Ovary (tissue), 9 donors: ENCODE measurements around the gene ATL3. TPM values are rescaled to one million over a fixed set of nuclear protein-coding genes. Genes with fewer than 3 reads are reported as not detected.

Experiments
- DNase-seq, 5 donors: peaks; one replicate each; pipeline ENCODE4 v3.0.0-alpha.2; 2019 to 2020
- H3K27ac ChIP-seq, 2 donors: fragments of 200-600 bp; one replicate each; pipeline versions ENCODE4 v1.5.1 to v1.8.0; 2019 to 2022
- H3K27me3 ChIP-seq: fragments of 200-600 bp; one replicate; pipeline ENCODE4 v1.8.0; 2022
- H3K36me3 ChIP-seq: fragments of 200-600 bp; sonication (generic); one replicate; pipeline ENCODE4 v1.5.1; 2019
- H3K4me1 ChIP-seq: one replicate; pipeline ENCODE4 v1.8.1; 2013; ENCODE audit warnings: mild to moderate bottlenecking, moderate library complexity; ENCODE audit not compliant: insufficient read depth
- H3K4me3 ChIP-seq: fragments of 200-600 bp; sonication (generic); one replicate; pipeline ENCODE4 v1.5.1; 2017
- H3K9me3 ChIP-seq, 2 donors: fragments of 200-600 bp in 1 of 2; sonication (generic) in 1 of 2; one replicate each; pipeline versions ENCODE4 v1.5.1 to v1.8.1; 2013 to 2019; ENCODE audit warnings: mild to moderate bottlenecking in 1 of 2, moderate library complexity in 1 of 2
- EP300 ChIP-seq: sonication (generic); formaldehyde crosslinking; IDR thresholded peaks from one replicate; pipeline ENCODE4 v1.6.1; 2017; ENCODE audit warnings: antibody characterized with exemption
- POLR2A ChIP-seq: fragments of 450-650 bp; IDR thresholded peaks from one replicate; pipeline ENCODE4 v1.6.1; 2017; ENCODE audit warnings: antibody characterized with exemption, mild to moderate bottlenecking, moderate library complexity
- WGBS, 3 donors: extraction: QIAGEN DNeasy Blood & Tissue Kit in 1 of 3; methylation state at CpG; one replicate each; pipeline versions ENCODE4 v1.1.5 to v1.1.7; 2013 to 2017; 5-methylcytosine and 5-hydroxymethylcytosine counted together
- intact Hi-C, 4 donors: fragments of 100-400 bp; cut with DNase I; formaldehyde crosslinking; loops; one replicate each; pipeline versions ENCODE4 v1.11.0 to v1.15.1; 2022 to 2023
- polyA plus RNA-seq, 2 donors: library from polyadenylated mRNA; stranded (reverse); fragments of 200-250 nt in 1 of 2; fragments of 350-450 nt in 1 of 2; fragmentation: Illumina TruSeq in 1 of 2; extraction: RNeasy Lipid Tissue Mini Kit (QIAGEN cat#74804) in 1 of 2; gene quantifications; one replicate each; pipeline ENCODE4 v1.2.3, GENCODE V29; 2013 to 2014
- total RNA-seq, 7 donors: library from RNA; depleted of rRNA in 2 of 7; stranded (reverse); fragments of >200 nt in 2 of 7; fragmentation: NEBNext Ultra II Directional in 3 of 7; extraction: Animal tissue kit (Norgen Biotek cat#: 25700) in 3 of 7; gene quantifications; one replicate each; pipeline versions ENCODE4 v1.1.0 to v1.2.4, GENCODE V29; 2016 to 2023
- TF ChIP-seq, protein P1 (sequence below), 3 donors: fragments of 450-650 bp in 2 of 3; fragments of 200-600 bp in 1 of 3; IDR thresholded peaks; one replicate each; pipeline versions ENCODE4 v1.5.1 to v1.8.0; 2016 to 2022; ENCODE audit warnings: antibody characterized with exemption in 3 of 3, mild to moderate bottlenecking in 1 of 3
- donor health status: DM: no; HTN: no; CAD: no; lungs with moderate emphysema.
- donor health status: DM: no; HTN: no; CAD: no.
- donor health status: Bipolar disorder and iron deficiency.
- donor health status: DM: yes; HTN: yes; CAD: no.
- donor health status: DM: no; HTN: no; CAD: no.
- donor health status: DM: yes; HTN: yes; CAD: no.

Gene ATL3
- total and polyA plus RNA-seq, 9 donors = 16.5 to 81.8 (median 51.9) TPM

DNA sequence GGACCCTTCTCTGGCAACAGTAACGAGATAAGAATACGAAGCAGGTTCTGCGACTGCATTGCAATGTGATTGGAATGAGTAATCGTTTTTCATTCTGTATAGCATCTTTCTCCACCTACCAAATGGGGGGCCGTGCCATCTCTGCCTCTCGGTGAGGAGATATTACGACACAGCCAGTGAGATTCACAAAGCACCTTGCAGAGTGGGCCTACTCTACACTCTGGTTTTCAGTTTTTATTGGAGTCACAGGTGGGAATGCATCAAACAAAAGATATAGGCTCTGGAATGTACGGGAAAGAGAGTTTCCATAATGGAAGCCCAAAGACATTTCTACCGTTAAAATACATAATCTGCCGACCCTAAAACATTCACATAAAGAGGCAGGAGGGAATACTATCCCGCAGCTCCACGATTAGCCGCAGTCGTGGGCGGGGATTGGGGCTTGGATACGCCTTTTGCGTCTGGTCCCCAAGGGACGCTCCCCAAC lies 9.7 kb upstream of the ATL3 start:
- H3K27me3 ChIP-seq = no peaks in the 10 kb centered on the region
- peak in 2 of 5 donors; percentile 32 to 44 for DNase-seq

DNA sequence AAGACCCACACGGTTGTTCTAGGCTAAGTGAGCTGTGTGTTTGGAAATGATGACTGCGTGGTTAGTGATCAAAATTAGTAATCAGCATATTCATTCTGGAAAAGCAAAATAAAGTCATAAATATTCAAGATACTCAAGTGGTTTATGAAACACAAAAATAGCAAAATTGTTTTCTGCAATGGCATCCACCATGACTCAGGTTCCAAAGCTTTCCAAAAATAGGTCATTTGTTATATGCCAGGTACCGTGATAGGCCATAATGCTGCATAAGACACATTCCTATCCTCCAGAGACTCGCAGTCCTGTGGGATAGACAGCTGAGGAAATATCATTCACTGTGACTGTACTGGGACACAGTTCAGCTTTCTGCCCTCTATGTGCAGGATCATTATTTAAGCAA lies 2.4 kb upstream of the ATL3 start:
- Histone ChIP-seq H3K27me3 (no peaks in the 10 kb centered on the region), H3K36me3 (no peaks in the 10 kb centered on the region), H3K4me3 (no peak overlapping the region), H3K9me3 (no peaks in the 10 kb centered on the region), H3K27ac (no peak overlapping the region), H3K4me1 (peaks cover 3% of the 10 kb centered on the region)
- 43 to 50% (median 45%) methylated on average over 4 of the region's 4 CpGs for WGBS, 3 donors
- no peak for TF ChIP-seq EP300
- TF ChIP-seq, protein P1, sequence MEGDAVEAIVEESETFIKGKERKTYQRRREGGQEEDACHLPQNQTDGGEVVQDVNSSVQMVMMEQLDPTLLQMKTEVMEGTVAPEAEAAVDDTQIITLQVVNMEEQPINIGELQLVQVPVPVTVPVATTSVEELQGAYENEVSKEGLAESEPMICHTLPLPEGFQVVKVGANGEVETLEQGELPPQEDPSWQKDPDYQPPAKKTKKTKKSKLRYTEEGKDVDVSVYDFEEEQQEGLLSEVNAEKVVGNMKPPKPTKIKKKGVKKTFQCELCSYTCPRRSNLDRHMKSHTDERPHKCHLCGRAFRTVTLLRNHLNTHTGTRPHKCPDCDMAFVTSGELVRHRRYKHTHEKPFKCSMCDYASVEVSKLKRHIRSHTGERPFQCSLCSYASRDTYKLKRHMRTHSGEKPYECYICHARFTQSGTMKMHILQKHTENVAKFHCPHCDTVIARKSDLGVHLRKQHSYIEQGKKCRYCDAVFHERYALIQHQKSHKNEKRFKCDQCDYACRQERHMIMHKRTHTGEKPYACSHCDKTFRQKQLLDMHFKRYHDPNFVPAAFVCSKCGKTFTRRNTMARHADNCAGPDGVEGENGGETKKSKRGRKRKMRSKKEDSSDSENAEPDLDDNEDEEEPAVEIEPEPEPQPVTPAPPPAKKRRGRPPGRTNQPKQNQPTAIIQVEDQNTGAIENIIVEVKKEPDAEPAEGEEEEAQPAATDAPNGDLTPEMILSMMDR (IDR thresholded peaks at IDR 0.05) = no peak
- no peak for TF ChIP-seq POLR2A
- intact Hi-C loops = loop anchor here in 1 of 4 donors (5.0 kb wide), 1 partner anchor 264 kb away; the partner anchor contains the start of gene NAA40
- DNase-seq = no peak

More for the DNA sequence above, 9.7 kb upstream of the ATL3 start:
- Histone ChIP-seq H3K4me3 (peak overlapping the region; percentile 97), H3K9me3 (no peaks in the 10 kb centered on the region), H3K36me3 (no peaks in the 10 kb centered on the region), H3K27ac (peak overlapping the region in 1 of 2 donors; percentile 76), H3K4me1 (no peaks in the 10 kb centered on the region)
- intact Hi-C loops = loop anchor here in 1 of 4 donors (10.0 kb wide), 1 partner anchor 84 kb away; the partner anchor contains the start of gene ZFTA
- 3 to 5% (median 4%) methylated on average over 18 of the region's 18 CpGs for WGBS, 3 donors
- TF ChIP-seq, protein P1 (IDR thresholded peaks at IDR 0.05) = no peak
- TF ChIP-seq POLR2A = no peak
- TF ChIP-seq EP300 = no peak

DNA sequence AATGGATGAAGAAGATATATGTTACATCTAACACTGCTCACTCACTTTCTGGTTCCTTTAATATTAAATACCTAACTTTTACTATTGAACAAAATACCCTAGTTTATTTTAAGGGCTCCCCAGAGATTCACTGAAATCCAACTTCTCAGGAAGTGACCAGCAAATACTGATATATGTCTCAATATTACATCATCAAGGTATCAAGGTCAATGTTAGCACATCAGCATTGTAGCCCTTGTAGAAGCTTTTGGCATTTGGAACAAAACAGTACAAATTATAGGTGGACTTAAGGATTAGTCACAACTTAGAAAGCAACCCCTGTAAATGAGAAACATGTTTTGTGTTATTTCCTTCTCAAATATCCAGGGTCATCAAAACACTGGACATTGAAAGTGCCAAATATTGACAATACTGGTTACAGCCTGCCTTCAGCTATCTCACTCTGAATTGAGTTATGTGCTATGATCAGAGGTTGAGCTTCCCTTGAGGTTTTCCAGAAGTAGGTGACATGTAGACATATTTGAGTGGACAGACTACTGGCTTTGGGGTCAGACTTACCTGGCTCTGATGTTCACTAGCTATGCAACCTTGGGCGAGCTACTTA lies 1.9 kb upstream of the ATL3 start:
- 59 to 79% (median 67%) methylated on average over 1 of the region's 1 CpG for WGBS, 3 donors
- no peak for DNase-seq
- no peaks in the 10 kb centered on the region for H3K9me3 ChIP-seq
- peaks cover 3% of the 10 kb centered on the region for H3K4me1 ChIP-seq
- H3K27me3 ChIP-seq = no peaks in the 10 kb centered on the region
- H3K36me3 ChIP-seq = no peaks in the 10 kb centered on the region
- TF ChIP-seq, protein P1 (IDR thresholded peaks at IDR 0.05) = no peak
- TF ChIP-seq POLR2A = no peak
- no peak for TF ChIP-seq EP300
- no peak overlapping the region for H3K27ac ChIP-seq
- intact Hi-C loops = loop anchor here in 1 of 4 donors (5.0 kb wide), 1 partner anchor 264 kb away; the partner anchor contains the start of gene NAA40
- H3K4me3 ChIP-seq = no peak overlapping the region

DNA sequence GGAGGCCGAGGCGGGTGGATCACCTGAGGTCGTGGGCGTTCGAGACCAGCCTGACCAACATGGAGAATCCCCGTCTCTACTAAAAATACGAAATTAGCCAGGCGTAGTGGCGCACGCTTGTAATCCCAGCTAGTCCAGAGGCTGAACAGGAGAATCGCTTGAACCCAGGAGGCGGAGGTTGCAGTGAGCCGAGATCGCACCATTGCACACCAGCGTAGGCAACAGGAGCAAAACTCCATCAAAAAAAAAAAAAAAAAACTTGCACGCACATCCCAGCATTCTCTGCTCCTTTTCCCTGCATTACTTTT lies 934 bp upstream of the ATL3 start:
- intact Hi-C loops = loop anchor here in 1 of 4 donors (5.0 kb wide), 1 partner anchor 265 kb away; the partner anchor contains the start of gene NAA40
- Histone ChIP-seq H3K4me1 (peaks cover 6% of the 10 kb centered on the region), H3K9me3 (no peaks in the 10 kb centered on the region), H3K4me3 (no peak overlapping the region), H3K27me3 (no peaks in the 10 kb centered on the region), H3K27ac (peak overlapping the region in 1 of 2 donors; percentile 94), H3K36me3 (no peaks in the 10 kb centered on the region)
- 96 to 97% (median 97%) methylated on average over 16 of the region's 16 CpGs for WGBS, 3 donors
- TF ChIP-seq POLR2A (no peak), EP300 (no peak)
- TF ChIP-seq, protein P1 (IDR thresholded peaks at IDR 0.05) = no peak
- no peak for DNase-seq
